ENCODE results near the gene MAP3K7CL.

DNA sequence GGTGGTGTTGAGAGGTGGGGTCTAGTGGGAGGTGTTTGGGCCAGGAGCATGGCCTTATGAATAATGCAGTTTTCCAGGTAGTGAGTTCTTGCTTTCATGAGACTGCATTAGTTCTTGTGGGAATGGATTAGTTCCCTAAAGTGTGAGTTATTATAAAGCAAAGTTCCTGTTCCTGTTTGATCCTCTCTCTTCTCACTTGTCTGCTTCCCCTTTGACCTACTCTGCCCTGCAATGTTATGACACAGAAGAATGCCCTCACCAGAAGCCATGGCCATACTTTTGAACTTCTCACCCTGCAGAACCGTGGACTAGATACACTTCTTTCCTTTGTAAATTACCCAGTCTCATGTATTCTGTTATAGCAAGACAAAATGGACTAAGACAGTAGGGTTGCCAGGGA is 53.6 kb downstream of the MAP3K7CL start:
- TF ChIP-seq, protein P1, sequence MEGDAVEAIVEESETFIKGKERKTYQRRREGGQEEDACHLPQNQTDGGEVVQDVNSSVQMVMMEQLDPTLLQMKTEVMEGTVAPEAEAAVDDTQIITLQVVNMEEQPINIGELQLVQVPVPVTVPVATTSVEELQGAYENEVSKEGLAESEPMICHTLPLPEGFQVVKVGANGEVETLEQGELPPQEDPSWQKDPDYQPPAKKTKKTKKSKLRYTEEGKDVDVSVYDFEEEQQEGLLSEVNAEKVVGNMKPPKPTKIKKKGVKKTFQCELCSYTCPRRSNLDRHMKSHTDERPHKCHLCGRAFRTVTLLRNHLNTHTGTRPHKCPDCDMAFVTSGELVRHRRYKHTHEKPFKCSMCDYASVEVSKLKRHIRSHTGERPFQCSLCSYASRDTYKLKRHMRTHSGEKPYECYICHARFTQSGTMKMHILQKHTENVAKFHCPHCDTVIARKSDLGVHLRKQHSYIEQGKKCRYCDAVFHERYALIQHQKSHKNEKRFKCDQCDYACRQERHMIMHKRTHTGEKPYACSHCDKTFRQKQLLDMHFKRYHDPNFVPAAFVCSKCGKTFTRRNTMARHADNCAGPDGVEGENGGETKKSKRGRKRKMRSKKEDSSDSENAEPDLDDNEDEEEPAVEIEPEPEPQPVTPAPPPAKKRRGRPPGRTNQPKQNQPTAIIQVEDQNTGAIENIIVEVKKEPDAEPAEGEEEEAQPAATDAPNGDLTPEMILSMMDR (IDR thresholded peaks at IDR 0.05), result no peak
- no peak for TF ChIP-seq POLR2A (IDR thresholded peaks at IDR 0.05)
